GM21576 (cell line): Measurements from ENCODE around the gene ZNF687.

Experiments
- ATAC-seq: cut with Tn5 transposase; IDR thresholded peaks from one replicate; pipeline ENCODE4 v1.9.1; 2021; ENCODE audit warnings: mild to moderate bottlenecking, moderate library complexity; ENCODE audit not compliant: unreplicated experiment

Gene ZNF687

DNA sequence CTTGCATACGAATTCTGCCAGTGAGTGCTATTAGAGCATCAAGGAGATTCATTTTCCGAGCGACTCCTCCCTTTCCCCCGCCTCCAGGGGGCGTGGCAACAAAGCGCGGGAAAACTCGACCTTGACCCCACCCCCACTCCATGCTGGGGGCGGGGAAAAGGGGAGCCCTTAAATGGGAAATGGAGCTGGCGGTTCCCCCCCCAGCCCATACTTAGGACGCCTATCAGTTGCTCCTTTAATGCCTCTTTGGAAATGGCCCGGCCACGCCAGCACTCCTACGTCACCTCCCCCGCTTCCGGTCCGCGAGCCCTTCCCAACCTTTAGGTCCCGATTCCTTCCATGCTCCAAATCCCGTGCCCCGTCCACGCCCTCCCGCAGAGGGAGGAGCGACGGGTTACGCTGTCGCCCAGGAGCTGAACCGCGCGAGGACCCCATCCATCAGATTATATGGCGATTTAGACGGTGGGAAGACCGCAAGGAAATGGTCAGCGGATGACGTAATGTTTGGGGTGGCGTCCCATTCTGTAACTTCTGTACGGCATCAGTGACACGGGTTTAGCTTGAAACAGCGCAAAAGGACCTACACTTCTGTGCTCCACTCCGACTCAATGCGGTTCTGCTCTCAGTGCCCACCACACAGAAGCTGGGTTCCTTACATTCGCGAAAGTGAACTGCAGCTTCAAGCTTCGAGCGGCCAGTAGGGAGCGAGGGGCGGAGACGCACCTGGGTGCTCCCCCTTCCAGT is 702 bp upstream of the ZNF687 start:
- ATAC-seq = peak; percentile 32

DNA sequence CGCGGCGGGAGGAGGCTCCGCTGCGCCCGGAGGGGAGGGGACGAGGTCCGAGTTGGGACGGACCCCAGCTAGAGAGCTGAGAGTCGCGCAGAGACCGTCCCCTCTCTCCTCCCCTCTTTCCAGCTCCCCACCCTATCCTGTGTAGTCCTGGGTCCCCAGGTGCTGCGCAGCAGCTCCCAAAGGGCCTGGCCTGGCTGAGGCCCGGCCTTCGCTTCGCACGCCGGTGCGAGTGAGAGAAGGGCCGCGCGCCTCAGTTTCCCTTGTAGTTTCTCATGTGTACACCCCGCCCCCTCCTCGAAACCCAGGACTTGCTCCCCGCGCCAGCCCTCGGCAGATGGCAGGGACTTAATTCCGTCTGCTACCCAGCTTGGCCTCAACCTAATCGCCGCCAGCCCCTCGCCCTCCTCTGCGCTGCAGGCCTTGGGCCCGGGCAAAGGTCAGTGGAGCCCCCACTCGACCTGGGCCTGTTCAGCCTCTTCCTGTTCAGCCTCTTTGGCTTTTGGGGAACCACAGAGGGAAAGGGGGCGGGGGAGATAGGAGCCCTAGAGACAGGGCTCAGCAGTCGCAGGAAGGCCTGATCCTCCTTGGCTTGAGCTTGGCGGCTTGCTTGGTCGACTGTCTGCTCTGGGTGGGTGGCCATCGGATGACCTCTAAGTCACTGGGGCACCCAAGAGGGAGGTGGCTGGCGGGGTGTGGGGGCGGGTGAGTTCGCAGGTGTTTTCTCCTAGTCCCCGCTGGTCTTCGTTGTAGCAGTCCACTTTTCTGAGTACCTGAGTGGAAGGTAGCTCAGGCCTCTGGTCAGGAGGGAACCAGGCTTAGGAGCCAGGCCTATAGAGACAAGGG is 1.0 kb downstream of the ZNF687 start:
- no peak for ATAC-seq

DNA sequence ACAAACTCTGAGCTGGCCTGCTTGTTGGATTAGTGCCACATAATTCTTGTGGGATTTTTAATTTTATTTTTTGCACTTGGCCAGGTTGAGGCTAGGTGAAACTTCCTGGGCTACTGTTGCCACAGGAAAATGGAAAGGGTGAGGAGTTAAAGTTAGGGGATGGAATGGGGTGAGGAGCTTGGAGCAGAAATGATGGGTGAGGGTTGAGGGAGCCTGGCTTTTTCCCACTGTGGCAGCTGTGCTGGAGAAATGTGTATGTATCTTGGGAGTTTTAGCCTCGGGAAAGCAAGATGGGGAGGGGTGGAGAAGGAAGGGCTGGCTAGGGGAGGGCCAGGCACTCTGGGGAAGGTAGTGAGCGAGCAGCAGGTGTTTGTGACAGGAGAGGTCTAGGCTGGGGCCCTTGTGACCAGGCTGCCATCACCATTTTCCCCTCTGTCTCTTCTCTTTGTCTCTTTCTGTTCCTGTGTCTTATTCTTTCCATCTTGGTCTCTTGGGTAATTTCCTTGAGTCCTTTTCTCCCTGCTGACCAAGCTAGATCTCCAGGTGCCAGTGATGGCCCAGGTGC is 2.0 kb downstream of the ZNF687 start:
- no peak for ATAC-seq

DNA sequence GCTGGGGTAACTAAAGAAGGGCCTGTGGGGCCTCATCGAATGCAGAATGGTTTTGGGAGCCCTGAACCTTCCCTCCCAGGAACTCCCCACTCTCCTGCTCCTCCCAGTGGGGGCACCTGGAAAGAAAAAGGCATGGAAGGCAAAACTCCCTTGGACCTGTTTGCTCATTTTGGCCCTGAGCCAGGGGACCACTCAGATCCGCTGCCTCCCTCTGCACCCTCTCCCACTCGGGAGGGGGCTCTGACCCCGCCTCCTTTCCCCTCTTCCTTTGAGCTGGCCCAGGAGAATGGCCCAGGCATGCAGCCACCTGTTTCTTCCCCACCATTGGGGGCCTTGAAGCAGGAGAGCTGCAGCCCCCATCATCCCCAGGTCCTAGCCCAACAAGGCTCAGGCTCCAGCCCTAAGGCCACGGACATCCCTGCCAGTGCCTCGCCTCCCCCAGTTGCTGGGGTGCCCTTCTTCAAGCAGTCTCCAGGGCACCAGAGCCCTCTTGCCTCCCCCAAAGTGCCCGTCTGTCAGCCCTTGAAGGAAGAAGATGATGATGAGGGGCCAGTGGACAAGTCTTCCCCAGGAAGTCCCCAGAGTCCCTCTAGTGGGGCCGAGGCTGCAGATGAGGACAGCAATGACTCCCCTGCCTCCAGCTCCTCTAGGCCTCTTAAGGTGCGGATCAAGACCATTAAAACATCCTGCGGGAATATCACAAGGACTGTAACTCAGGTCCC is 4.7 kb downstream of the ZNF687 start:
- ATAC-seq = no peak

DNA sequence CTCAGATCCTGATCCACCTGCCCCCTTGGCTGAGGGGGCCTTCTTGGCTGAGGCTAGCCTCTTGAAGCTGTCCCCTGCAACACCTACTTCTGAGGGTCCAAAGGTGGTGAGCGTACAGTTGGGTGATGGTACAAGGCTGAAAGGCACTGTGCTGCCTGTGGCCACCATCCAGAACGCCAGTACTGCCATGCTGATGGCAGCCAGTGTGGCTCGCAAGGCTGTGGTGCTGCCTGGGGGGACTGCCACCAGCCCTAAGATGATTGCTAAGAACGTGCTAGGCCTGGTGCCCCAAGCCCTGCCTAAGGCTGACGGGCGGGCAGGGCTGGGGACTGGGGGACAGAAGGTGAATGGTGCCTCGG is 5.2 kb downstream of the ZNF687 start:
- ATAC-seq = no peak

DNA sequence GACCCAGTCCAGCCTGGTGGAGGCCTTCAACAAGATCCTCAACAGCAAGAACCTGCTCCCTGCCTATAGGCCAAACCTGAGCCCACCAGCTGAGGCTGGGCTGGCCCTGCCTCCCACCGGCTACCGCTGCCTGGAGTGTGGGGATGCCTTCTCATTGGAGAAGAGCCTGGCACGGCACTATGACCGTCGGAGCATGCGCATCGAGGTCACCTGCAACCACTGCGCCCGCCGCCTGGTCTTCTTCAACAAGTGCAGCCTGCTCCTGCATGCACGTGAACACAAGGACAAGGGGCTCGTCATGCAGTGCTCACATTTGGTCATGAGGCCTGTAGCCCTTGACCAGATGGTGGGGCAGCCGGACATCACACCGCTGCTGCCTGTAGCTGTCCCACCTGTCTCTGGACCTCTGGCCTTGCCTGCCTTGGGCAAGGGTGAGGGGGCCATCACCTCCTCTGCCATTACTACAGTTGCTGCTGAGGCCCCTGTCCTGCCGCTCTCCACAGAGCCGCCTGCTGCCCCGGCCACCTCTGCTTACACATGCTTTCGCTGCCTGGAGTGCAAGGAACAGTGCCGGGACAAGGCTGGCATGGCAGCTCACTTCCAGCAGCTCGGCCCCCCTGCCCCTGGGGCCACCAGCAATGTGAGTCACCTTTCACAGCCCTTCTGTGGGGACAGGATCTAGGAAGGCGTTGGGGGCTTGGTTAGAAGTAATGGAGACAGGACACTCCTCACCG is 5.8 kb downstream of the ZNF687 start:
- ATAC-seq = no peak

DNA sequence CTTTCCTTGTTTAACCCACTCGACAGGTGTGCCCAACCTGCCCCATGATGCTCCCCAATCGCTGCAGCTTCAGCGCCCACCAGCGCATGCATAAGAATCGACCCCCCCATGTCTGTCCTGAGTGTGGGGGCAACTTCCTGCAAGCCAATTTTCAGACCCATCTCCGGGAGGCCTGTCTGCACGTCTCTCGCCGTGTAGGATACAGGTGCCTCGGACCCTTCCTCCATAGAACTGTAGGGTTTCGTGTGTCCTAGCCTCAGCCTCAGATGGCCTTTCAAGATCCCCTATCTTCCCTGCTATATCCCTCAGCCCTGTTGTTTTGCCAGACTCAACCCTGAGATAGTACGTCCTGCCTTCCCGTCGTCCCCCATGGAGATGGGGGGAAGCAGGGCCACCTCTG is 6.4 kb downstream of the ZNF687 start:
- no peak for ATAC-seq

DNA sequence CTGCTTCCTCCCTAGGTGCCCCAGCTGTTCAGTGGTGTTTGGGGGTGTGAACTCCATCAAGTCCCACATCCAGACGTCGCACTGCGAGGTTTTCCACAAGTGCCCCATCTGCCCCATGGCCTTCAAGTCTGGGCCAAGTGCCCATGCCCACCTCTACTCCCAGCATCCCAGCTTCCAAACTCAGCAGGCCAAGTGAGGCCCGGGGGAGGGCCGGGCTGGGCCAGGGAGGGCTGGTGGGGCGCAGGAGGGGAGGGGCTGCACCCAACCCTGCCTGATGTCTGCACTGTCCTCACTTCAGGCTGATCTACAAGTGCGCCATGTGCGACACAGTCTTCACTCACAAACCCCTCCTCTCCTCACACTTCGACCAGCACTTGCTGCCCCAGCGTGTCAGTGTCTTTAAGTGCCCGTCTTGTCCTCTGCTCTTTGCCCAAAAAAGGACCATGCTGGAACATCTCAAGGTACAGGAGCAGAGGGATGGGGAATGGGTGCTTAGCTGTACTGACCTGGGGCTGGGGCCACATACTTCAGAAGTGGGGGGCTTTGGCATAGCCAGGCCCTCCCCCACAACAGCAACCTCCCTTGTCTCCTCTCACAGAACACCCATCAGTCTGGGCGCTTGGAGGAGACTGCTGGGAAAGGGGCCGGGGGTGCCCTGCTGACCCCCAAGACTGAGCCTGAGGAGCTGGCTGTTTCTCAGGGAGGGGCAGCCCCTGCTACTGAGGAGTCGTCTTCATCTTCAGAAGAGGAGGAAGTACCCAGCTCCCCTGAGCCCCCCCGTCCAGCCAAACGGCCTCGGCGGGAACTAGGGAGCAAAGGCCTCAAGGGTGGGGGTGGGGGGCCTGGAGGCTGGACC is 7.2 kb downstream of the ZNF687 start:
- no peak for ATAC-seq

DNA sequence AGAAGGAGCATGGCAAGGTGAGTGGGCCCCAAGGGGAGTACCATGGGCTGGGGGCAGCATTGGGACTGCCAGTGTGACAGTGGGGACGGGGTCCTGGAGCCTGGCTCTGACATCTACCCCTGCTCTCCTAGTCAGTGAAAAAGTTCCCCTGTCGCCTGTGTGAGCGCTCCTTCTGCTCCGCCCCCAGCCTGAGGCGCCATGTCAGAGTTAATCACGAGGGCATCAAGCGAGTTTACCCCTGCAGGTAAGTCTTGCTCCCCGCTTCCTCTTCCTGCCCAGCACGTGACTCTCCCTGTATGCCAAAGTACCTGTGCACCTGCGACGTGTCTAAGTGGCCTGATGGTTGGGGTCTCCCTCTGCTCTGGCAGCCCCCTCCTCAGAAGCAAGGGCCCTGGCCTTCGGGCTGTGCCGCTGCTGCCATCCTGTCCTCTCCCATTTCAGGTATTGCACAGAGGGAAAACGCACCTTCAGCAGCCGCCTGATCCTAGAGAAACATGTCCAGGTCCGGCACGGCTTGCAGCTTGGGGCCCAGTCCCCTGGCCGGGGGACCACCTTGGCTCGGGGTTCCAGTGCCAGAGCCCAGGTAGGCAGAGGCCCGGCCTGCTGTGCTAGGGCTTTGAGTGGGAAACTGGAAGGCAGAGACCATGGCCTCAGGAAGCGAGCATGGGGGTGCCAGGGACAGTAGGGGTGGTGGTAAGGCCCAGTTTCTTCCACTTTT is 8.1 kb downstream of the ZNF687 start:
- no peak for ATAC-seq

DNA sequence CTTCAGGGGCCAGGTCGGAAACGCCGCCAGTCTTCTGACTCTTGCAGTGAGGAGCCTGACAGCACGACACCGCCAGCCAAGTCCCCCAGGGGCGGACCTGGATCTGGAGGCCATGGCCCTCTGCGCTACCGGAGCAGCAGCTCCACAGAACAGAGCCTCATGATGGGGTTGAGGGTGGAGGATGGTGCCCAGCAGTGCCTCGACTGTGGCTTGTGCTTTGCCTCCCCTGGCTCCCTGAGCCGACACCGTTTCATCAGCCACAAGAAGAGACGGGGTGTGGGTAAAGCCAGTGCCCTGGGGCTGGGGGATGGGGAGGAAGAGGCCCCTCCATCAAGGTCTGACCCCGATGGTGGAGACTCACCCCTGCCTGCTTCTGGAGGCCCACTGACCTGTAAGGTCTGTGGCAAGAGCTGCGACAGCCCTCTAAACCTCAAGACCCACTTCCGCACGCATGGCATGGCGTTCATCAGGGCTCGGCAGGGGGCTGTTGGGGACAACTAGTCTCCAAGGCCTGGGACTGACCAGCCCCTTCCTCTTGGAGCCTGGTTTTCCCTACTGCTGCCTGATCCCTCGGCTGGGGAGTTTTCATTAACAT is 8.7 kb downstream of the ZNF687 start:
- ATAC-seq = no peak

DNA sequence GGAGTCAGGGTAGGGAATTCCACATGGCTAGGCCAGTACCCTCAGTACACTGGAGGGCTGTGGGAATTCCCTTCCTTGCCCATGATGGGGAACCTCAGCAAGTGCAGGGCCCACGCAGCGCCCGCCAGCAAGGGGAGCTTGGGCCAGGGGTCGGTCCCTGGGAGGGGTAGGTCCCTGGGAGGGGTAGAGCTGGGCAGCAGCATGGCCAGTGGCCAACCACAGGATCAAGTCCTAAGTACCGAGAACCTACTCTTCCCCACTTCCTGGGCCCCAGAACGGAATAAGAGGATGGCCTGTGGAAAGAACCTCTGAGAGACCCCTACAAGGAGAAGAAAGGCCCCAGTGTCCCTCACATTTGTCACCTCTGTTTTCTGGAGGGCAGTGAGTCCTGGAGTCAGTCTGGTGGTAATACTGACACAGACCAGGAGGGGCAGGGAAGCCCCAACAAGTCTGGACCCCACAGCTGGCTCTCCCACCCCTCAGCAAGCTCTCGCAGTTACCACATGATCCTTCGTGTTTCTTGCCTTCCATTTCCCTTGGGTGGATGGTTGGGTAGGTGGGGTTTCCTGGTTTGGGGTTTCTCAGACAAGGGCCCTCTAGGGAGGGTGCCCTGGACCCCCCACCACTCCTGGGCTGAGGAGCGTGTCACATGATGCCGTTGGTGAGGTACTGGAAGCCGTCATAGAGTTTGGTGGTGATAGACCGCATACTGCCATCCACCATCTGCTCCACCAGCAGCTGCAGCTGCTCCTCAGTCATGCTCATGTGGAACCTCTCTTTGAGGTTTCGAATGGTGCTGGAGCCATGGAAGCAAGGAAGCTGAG is 10.3 kb downstream of the ZNF687 start:
- no peak for ATAC-seq

DNA sequence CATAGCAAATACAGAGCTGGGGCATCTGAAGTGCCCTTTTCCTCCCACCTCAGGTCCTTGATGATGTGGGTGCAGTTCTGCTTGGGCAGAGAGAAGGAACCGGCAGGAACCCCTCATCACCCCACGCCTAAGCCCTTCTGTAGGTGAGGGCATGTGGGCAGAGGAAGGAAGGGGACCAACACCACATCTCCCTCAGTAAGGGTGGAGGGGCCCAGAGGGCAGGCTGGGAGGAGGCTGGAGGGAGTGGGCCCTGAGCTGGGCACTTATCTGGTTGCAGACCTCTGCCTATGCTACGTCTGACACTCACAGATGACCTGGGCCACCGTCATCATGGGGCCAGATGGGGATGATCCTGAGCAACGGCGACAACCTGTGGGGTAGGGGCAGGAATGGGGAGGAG is 11.0 kb downstream of the ZNF687 start:
- no peak for ATAC-seq

DNA sequence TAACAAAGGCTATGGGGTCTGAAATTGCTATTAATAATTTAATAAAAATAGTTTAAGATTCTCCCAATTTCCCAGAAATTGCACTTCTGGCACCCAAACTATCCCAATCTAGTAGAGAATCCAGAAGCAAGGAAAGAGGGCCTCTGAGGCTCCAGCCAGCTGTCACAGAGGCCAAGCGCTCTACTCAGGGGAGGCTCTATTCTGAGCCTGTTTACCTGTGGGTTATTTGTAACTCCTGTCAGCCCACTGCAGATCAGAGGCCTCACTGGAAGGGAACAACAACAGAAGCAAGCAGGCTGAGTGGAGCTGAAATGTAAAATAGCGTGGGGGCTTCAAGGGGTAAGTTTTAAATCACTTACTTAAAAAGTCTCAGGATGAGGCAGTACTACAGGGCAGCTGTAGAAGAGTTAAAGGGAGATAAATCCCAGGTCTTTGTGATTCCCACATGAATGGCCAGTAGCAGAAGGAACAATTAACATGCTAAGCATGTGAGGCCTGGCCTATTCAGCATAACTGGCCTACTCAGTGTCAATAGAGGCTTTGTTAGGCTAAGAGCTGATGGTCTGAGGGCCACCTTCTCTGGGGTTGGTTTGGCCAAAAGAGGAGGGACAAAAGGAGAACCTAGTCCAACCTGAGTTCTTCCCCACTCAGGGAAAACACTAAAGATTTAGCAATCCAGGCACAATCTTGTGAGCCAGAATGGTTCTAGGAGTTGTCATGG is 12.8 kb downstream of the ZNF687 start:
- ATAC-seq = no peak

DNA sequence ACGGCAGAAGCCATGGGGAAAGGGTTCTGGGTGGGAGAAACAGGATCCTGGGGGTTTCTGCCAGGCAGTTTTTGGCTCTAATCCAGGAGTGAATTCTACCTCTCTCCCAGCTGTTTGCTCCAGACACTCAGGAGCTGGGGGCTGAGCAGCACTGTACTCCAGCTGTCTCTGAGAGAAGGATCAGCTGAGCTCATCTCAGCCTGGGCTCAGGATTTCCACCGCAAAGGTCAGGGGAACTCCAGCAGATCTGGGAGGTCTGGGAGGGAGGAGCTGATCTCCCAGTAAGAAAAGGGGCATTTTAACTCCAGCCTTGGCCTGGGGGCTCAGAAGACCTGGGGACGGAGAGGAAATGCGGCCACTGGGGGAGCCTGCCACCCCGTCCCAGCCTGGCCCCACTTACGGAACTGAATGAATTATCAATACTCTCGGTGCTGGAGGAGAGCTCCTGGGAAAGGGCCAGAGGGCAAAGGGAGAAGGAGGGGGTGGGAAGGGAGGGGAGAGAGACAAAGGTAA is 27.8 kb downstream of the ZNF687 start:
- no peak for ATAC-seq

DNA sequence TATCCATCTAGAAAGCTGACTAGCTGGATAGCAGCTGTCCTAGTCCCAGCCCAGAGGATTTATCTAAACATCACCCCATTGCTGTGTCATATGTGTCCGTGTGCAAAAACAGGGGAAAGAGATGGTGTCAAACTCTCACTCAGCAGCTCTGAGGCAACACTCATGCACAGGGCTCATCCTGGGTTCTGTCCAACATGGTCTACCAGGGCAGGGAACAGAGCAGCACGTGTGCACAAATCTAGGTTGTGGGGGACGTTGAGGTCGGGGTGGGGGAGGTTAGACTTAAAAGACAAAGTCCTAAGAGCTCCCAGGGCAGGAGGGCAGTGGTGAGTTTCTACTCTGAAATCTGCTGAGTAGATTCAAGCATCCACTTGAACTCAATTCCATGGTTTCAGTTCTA is 28.9 kb downstream of the ZNF687 start:
- no peak for ATAC-seq

DNA sequence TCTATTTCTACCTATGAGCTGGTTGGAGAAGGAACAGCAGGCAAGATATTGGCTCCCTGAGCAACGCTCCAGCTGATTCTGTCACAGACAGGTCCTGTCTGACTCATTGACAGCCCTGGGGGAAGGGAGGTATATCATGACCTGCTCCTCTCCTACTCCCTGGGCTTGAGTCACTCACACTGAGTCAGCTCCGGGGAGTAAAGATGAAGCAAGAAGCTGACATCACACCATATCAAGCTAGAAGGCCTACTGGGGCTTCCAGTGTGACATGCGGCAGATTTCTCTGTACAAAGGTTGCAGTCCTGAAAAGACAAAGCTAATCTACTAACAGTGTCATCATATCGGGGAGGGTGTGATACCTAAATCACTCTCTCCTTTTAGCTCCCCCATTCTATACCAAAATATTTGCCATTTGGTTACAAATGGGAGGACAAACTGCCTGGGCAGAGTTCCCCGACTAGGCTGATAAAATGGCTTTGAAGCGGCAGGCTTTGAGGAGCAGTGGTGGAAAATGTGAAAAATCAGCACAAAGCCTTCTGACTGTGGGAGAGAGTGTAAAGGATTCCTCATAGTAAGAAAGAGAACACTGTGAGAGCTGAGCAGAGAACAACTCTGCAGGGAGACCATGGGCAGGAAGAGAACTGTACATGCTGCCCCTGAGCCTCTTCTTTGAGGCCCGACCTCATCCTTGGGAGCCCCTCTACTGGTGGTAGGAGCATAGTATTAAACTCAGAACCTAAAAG is 29.7 kb downstream of the ZNF687 start:
- no peak for ATAC-seq
